ENCODE measurements around the gene EML6.

Gene EML6

GRCh38 chr2:54915101-54915500 is 191.6 kb downstream of the EML6 start:
- Histone ChIP-seq H2BK15ac (replicated peaks; ENCODE audit: low read depth) (no peak overlapping the region), H2BK120ac (ENCODE audit: low read depth, low read length) (no peak overlapping the region), H3K4me3 (ENCODE audit: low read length) (no peak overlapping the region), H3K4ac (ENCODE audit: low read depth, low read length) (no peak overlapping the region), H4K8ac (ENCODE audit: low read depth, low read length) (no peak overlapping the region), H4K5ac (ENCODE audit: low read length) (no peak overlapping the region), H3K27me3 (ENCODE audit: insufficient read depth, low read length, poor library complexity) (no peaks in the 10 kb centered on the region), H3K9ac (ENCODE audit: low read length) (no peak overlapping the region), H3K36me3 (ENCODE audit: control insufficient read depth, insufficient read depth, low read length) (no peaks in the 10 kb centered on the region), H3K56ac (ENCODE audit: low read length) (no peak overlapping the region), H3K79me1 (ENCODE audit: low read length) (no peaks in the 10 kb centered on the region), H3K79me2 (ENCODE audit: control insufficient read depth, insufficient read depth, low read length) (no peaks in the 10 kb centered on the region), H3K18ac (ENCODE audit: low read length) (no peak overlapping the region), H2BK5ac (ENCODE audit: low read length) (no peak overlapping the region), H2AK5ac (ENCODE audit: low read length) (no peak overlapping the region), H3K4me2 (ENCODE audit: low read length) (no peak overlapping the region), H3K27ac (ENCODE audit: low read depth, low read length) (no peak overlapping the region), H3K4me1 (ENCODE audit: control insufficient read depth, low read depth, low read length) (no peaks in the 10 kb centered on the region), H3K23ac (ENCODE audit: low read length) (no peak overlapping the region)
- DNase-seq, result no peak
- WGBS (ENCODE audit: extremely low coverage, insufficient coverage, low lambda C conversion rate), result no CpG with 5 or more reads among the region's 4 CpGs

GRCh38 chr2:54916637-54917036 is 193.2 kb downstream of the EML6 start:
- Histone ChIP-seq H3K4ac (ENCODE audit: low read depth, low read length) (no peak overlapping the region), H3K4me3 (ENCODE audit: low read length) (no peak overlapping the region), H3K79me2 (ENCODE audit: control insufficient read depth, insufficient read depth, low read length) (no peaks in the 10 kb centered on the region), H3K9ac (ENCODE audit: low read length) (no peak overlapping the region), H4K5ac (ENCODE audit: low read length) (no peak overlapping the region), H2BK120ac (ENCODE audit: low read depth, low read length) (no peak overlapping the region), H3K27ac (ENCODE audit: low read depth, low read length) (no peak overlapping the region), H3K23ac (ENCODE audit: low read length) (no peak overlapping the region), H2BK5ac (ENCODE audit: low read length) (no peak overlapping the region), H3K79me1 (ENCODE audit: low read length) (no peaks in the 10 kb centered on the region), H3K36me3 (ENCODE audit: control insufficient read depth, insufficient read depth, low read length) (no peaks in the 10 kb centered on the region), H3K4me2 (ENCODE audit: low read length) (no peak overlapping the region), H3K56ac (ENCODE audit: low read length) (no peak overlapping the region), H3K4me1 (ENCODE audit: control insufficient read depth, low read depth, low read length) (no peaks in the 10 kb centered on the region), H2AK5ac (ENCODE audit: low read length) (no peak overlapping the region), H3K27me3 (ENCODE audit: insufficient read depth, low read length, poor library complexity) (no peaks in the 10 kb centered on the region), H2BK15ac (replicated peaks; ENCODE audit: low read depth) (no peak overlapping the region), H4K8ac (ENCODE audit: low read depth, low read length) (no peak overlapping the region), H3K18ac (ENCODE audit: low read length) (no peak overlapping the region)
- no peak for DNase-seq
- WGBS (ENCODE audit: extremely low coverage, insufficient coverage, low lambda C conversion rate), result no CpG with 5 or more reads among the region's 8 CpGs

GRCh38 chr2:54918647-54919280 is 195.3 kb downstream of the EML6 start:
- DNase-seq, result no peak
- H2AK5ac ChIP-seq (ENCODE audit: low read length), result no peak overlapping the region
- no peak overlapping the region for H3K27ac ChIP-seq (ENCODE audit: low read depth, low read length)
- no peak overlapping the region for H3K23ac ChIP-seq (ENCODE audit: low read length)
- no peak overlapping the region for H4K5ac ChIP-seq (ENCODE audit: low read length)
- no peak overlapping the region for H2BK120ac ChIP-seq (ENCODE audit: low read depth, low read length)
- no peak overlapping the region for H3K56ac ChIP-seq (ENCODE audit: low read length)
- H3K4ac ChIP-seq (ENCODE audit: low read depth, low read length), result no peak overlapping the region
- H2BK5ac ChIP-seq (ENCODE audit: low read length), result no peak overlapping the region
- no peaks in the 10 kb centered on the region for H3K36me3 ChIP-seq (ENCODE audit: control insufficient read depth, insufficient read depth, low read length)
- no peak overlapping the region for H3K18ac ChIP-seq (ENCODE audit: low read length)
- H3K4me2 ChIP-seq (ENCODE audit: low read length), result no peak overlapping the region
- H3K4me1 ChIP-seq (ENCODE audit: control insufficient read depth, low read depth, low read length), result no peaks in the 10 kb centered on the region
- no peak overlapping the region for H4K8ac ChIP-seq (ENCODE audit: low read depth, low read length)
- H3K4me3 ChIP-seq (ENCODE audit: low read length), result no peak overlapping the region
- no peak overlapping the region for H2BK15ac ChIP-seq (replicated peaks; ENCODE audit: low read depth)
- H3K79me2 ChIP-seq (ENCODE audit: control insufficient read depth, insufficient read depth, low read length), result no peaks in the 10 kb centered on the region
- no peak overlapping the region for H3K9ac ChIP-seq (ENCODE audit: low read length)
- WGBS (ENCODE audit: extremely low coverage, insufficient coverage, low lambda C conversion rate), result no CpG with 5 or more reads among the region's 7 CpGs
- no peaks in the 10 kb centered on the region for H3K27me3 ChIP-seq (ENCODE audit: insufficient read depth, low read length, poor library complexity)
- no peaks in the 10 kb centered on the region for H3K79me1 ChIP-seq (ENCODE audit: low read length)

GRCh38 chr2:54920660-54921059 is 197.2 kb downstream of the EML6 start:
- no peak overlapping the region for H3K4ac ChIP-seq (ENCODE audit: low read depth, low read length)
- H3K56ac ChIP-seq (ENCODE audit: low read length), result no peak overlapping the region
- H3K18ac ChIP-seq (ENCODE audit: low read length), result no peak overlapping the region
- H4K5ac ChIP-seq (ENCODE audit: low read length), result no peak overlapping the region
- H3K27me3 ChIP-seq (ENCODE audit: insufficient read depth, low read length, poor library complexity), result no peaks in the 10 kb centered on the region
- WGBS (ENCODE audit: extremely low coverage, insufficient coverage, low lambda C conversion rate), result no CpG with 5 or more reads among the region's 1 CpG
- H3K4me3 ChIP-seq (ENCODE audit: low read length), result no peak overlapping the region
- H3K9ac ChIP-seq (ENCODE audit: low read length), result no peak overlapping the region
- H2AK5ac ChIP-seq (ENCODE audit: low read length), result no peak overlapping the region
- no peaks in the 10 kb centered on the region for H3K79me2 ChIP-seq (ENCODE audit: control insufficient read depth, insufficient read depth, low read length)
- H2BK5ac ChIP-seq (ENCODE audit: low read length), result no peak overlapping the region
- no peak for DNase-seq
- H2BK15ac ChIP-seq (replicated peaks; ENCODE audit: low read depth), result no peak overlapping the region
- no peak overlapping the region for H3K4me2 ChIP-seq (ENCODE audit: low read length)
- H3K23ac ChIP-seq (ENCODE audit: low read length), result no peak overlapping the region
- no peaks in the 10 kb centered on the region for H3K36me3 ChIP-seq (ENCODE audit: control insufficient read depth, insufficient read depth, low read length)
- H3K79me1 ChIP-seq (ENCODE audit: low read length), result no peaks in the 10 kb centered on the region
- no peak overlapping the region for H2BK120ac ChIP-seq (ENCODE audit: low read depth, low read length)
- no peak overlapping the region for H4K8ac ChIP-seq (ENCODE audit: low read depth, low read length)
- H3K4me1 ChIP-seq (ENCODE audit: control insufficient read depth, low read depth, low read length), result no peaks in the 10 kb centered on the region
- H3K27ac ChIP-seq (ENCODE audit: low read depth, low read length), result no peak overlapping the region

GRCh38 chr2:54924121-54924520 is 200.7 kb downstream of the EML6 start:
- H4K5ac ChIP-seq (ENCODE audit: low read length), result no peak overlapping the region
- H3K9ac ChIP-seq (ENCODE audit: low read length), result no peak overlapping the region
- no peak overlapping the region for H3K4me2 ChIP-seq (ENCODE audit: low read length)
- H2BK5ac ChIP-seq (ENCODE audit: low read length), result no peak overlapping the region
- WGBS (ENCODE audit: extremely low coverage, insufficient coverage, low lambda C conversion rate), result no CpG with 5 or more reads among the region's 1 CpG
- H3K79me1 ChIP-seq (ENCODE audit: low read length), result no peaks in the 10 kb centered on the region
- H2AK5ac ChIP-seq (ENCODE audit: low read length), result no peak overlapping the region
- no peak overlapping the region for H3K4ac ChIP-seq (ENCODE audit: low read depth, low read length)
- H3K4me1 ChIP-seq (ENCODE audit: control insufficient read depth, low read depth, low read length), result no peaks in the 10 kb centered on the region
- no peak overlapping the region for H3K4me3 ChIP-seq (ENCODE audit: low read length)
- H2BK120ac ChIP-seq (ENCODE audit: low read depth, low read length), result no peak overlapping the region
- H3K27ac ChIP-seq (ENCODE audit: low read depth, low read length), result no peak overlapping the region
- H4K8ac ChIP-seq (ENCODE audit: low read depth, low read length), result no peak overlapping the region
- H2BK15ac ChIP-seq (replicated peaks; ENCODE audit: low read depth), result no peak overlapping the region
- H3K27me3 ChIP-seq (ENCODE audit: insufficient read depth, low read length, poor library complexity), result no peaks in the 10 kb centered on the region
- H3K23ac ChIP-seq (ENCODE audit: low read length), result no peak overlapping the region
- no peaks in the 10 kb centered on the region for H3K36me3 ChIP-seq (ENCODE audit: control insufficient read depth, insufficient read depth, low read length)
- no peak overlapping the region for H3K18ac ChIP-seq (ENCODE audit: low read length)
- no peak overlapping the region for H3K56ac ChIP-seq (ENCODE audit: low read length)
- DNase-seq, result no peak
- no peaks in the 10 kb centered on the region for H3K79me2 ChIP-seq (ENCODE audit: control insufficient read depth, insufficient read depth, low read length)

- Histone ChIP-seq H3K4me2 (ENCODE audit: low read length) (no peak overlapping the region), H3K27ac (ENCODE audit: low read depth, low read length) (no peak overlapping the region), H3K79me1 (ENCODE audit: low read length) (no peaks in the 10 kb centered on the region), H3K56ac (ENCODE audit: low read length) (no peak overlapping the region), H3K4ac (ENCODE audit: low read depth, low read length) (no peak overlapping the region), H4K8ac (ENCODE audit: low read depth, low read length) (no peak overlapping the region), H3K4me3 (ENCODE audit: low read length) (no peak overlapping the region), H3K27me3 (ENCODE audit: insufficient read depth, low read length, poor library complexity) (no peaks in the 10 kb centered on the region), H2BK15ac (replicated peaks; ENCODE audit: low read depth) (no peak overlapping the region), H3K79me2 (ENCODE audit: control insufficient read depth, insufficient read depth, low read length) (no peaks in the 10 kb centered on the region), H2BK5ac (ENCODE audit: low read length) (no peak overlapping the region), H4K5ac (ENCODE audit: low read length) (no peak overlapping the region), H3K9ac (ENCODE audit: low read length) (no peak overlapping the region), H2AK5ac (ENCODE audit: low read length) (no peak overlapping the region), H2BK120ac (ENCODE audit: low read depth, low read length) (no peak overlapping the region), H3K36me3 (ENCODE audit: control insufficient read depth, insufficient read depth, low read length) (no peaks in the 10 kb centered on the region), H3K18ac (ENCODE audit: low read length) (no peak overlapping the region), H3K4me1 (ENCODE audit: control insufficient read depth, low read depth, low read length) (no peaks in the 10 kb centered on the region), H3K23ac (ENCODE audit: low read length) (peak overlapping the region; percentile 45)
- no peak for DNase-seq
- WGBS (ENCODE audit: extremely low coverage, insufficient coverage, low lambda C conversion rate), result no CpG with 5 or more reads among the region's 4 CpGs
Measured at GRCh38 chr2:54925022-54925421, 201.6 kb downstream of the EML6 start.

Data from mesendoderm (in vitro differentiated cells).